ENCODE data around the gene SLC12A9.

DNA sequence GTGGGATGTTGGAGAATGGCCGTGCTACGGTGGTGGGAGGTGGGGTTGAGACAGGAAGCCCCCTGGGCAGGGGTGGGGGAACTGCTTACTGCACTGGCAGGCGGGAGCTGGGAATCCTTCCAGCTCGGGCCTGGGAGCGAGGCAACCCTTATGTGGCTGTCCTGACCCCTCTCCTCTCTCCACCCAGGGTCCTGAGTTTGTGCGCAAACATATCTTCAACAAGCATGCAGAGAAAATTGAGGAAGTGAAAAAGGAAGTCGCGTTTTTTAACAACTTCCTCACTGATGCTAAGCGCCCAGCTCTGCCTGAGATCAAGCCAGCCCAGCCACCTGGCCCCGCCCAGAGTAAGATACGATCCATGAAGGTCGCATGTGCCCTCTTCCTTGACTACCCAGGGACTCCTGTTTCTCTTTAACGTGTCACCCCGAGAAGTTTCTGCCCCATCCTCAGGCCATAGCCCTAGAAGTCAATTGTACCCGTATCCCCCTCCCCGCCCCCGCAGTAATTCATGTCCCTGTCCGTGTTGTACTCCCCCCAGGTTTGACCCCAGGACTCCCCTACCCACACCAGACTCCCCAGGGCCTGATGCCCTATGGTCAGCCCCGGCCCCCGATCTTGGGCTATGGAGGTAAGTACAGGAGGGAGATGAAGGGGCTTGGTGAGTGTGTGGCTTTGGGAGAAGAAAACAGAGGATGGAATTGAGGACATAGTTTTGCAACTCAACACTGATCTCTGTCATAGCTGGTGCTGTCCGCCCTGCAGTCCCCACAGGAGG lies 35.2 kb downstream of the SLC12A9 start:
- TF ChIP-seq, protein P1, sequence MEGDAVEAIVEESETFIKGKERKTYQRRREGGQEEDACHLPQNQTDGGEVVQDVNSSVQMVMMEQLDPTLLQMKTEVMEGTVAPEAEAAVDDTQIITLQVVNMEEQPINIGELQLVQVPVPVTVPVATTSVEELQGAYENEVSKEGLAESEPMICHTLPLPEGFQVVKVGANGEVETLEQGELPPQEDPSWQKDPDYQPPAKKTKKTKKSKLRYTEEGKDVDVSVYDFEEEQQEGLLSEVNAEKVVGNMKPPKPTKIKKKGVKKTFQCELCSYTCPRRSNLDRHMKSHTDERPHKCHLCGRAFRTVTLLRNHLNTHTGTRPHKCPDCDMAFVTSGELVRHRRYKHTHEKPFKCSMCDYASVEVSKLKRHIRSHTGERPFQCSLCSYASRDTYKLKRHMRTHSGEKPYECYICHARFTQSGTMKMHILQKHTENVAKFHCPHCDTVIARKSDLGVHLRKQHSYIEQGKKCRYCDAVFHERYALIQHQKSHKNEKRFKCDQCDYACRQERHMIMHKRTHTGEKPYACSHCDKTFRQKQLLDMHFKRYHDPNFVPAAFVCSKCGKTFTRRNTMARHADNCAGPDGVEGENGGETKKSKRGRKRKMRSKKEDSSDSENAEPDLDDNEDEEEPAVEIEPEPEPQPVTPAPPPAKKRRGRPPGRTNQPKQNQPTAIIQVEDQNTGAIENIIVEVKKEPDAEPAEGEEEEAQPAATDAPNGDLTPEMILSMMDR (conservative IDR thresholded peaks at IDR 0.05; ENCODE audit: low read depth, low read length): no peak
- TF ChIP-seq EZH2 (IDR thresholded peaks at IDR 0.05; ENCODE audit: borderline replicate concordance, low read depth, low read length, poor library complexity, severe bottlenecking): no peak

Data from A673 (cell line).